A549 (cell line): ENCODE data around the gene ALAS1.

Source experiments
- GATA3 ChIP-seq: IDR thresholded peaks from 2 replicates; pipeline ENCODE4 v1.6.1; 2012; ENCODE audit warnings: borderline replicate concordance
- NFE2L2 ChIP-seq: fragments of 150-350 bp; conservative IDR thresholded peaks from 2 replicates; pipeline ENCODE4 v1.6.1; 2014; ENCODE audit warnings: low read length
- NR3C1 ChIP-seq: fragments of >200 bp; sonication (Bioruptor Twin); formaldehyde crosslinking; IDR thresholded peaks from 3 replicates; pipeline ENCODE4 v1.6.1; 2017
- RAD21 ChIP-seq, 2 experiments: fragments of >200 bp in 1 of 2; sonication (Bioruptor Twin) in 1 of 2; formaldehyde crosslinking in 1 of 2; IDR thresholded peaks in 1 of 2; conservative IDR thresholded peaks in 1 of 2; 2 replicates in 1 of 2; 3 replicates in 1 of 2; pipeline ENCODE4 v1.6.1; 2012 to 2018; ENCODE audit warnings: inconsistent platforms in 1 of 2
- ZSCAN20 ChIP-seq: fragments of 250-450 bp; sonication (Bioruptor Pico); IDR thresholded peaks from 2 replicates; pipeline ENCODE4 v1.8.0; 2022; ENCODE audit warnings: mild to moderate bottlenecking, moderate library complexity
- TF ChIP-seq, protein P1 (sequence below): fragments of 150-350 bp; IDR thresholded peaks from 2 replicates; pipeline ENCODE4 v1.6.1; 2014; ENCODE audit warnings: low read depth, mild to moderate bottlenecking, low read length
- TF ChIP-seq, protein P2 (sequence below): fragments of >200 bp; sonication (Bioruptor Twin); formaldehyde crosslinking; IDR thresholded peaks from 3 replicates; pipeline ENCODE4 v1.5.1; 2016
- TF ChIP-seq, protein P3 (sequence below): IDR thresholded peaks from 2 replicates; pipeline ENCODE4 v1.6.1; 2012
- TF ChIP-seq, protein P4 (sequence below): IDR thresholded peaks from 2 replicates; pipeline ENCODE4 v1.6.1; 2012; ENCODE audit warnings: low read depth, borderline replicate concordance

DNA sequence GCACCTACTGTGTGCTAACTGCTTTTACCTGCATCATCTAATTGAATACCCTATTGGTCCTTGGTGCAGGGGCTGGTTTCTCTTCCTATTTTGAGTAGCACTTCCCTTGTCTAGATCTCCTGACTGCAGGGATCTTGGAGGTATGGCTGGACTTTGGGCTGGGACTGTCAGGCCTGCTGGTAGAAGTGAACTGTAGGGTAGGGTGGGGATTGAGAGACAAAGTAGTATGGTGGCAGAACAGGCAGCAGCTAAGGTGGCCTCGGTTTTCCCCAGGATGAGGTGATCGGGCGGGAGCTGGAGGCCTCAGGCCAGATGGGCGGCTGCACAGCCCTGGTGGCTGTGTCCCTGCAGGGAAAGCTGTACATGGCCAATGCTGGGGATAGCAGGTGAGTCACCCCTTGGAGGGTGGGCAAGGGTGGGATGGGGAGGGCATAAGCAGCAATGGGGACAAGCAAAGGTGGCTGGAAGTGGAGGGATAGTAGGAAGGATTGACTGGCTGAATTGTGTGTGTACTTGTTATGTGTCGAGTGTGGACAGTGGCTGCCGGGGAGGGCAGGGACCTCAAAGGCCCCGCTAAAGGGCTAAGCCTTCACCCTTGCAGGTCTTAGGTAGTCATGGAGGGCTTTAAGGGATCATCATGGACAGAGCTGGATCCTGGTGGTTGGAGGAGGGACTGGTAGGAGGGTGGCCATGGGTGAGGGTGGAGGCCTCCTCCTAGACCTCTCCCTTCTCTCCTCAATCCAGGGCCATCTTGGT lies 49.6 kb downstream of the ALAS1 start:
- TF ChIP-seq, protein P1, sequence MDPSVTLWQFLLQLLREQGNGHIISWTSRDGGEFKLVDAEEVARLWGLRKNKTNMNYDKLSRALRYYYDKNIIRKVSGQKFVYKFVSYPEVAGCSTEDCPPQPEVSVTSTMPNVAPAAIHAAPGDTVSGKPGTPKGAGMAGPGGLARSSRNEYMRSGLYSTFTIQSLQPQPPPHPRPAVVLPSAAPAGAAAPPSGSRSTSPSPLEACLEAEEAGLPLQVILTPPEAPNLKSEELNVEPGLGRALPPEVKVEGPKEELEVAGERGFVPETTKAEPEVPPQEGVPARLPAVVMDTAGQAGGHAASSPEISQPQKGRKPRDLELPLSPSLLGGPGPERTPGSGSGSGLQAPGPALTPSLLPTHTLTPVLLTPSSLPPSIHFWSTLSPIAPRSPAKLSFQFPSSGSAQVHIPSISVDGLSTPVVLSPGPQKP = no peak
- no peak for TF ChIP-seq GATA3
- TF ChIP-seq ZSCAN20 (CRISPR knock-in tag) = no peak
- TF ChIP-seq, protein P2, sequence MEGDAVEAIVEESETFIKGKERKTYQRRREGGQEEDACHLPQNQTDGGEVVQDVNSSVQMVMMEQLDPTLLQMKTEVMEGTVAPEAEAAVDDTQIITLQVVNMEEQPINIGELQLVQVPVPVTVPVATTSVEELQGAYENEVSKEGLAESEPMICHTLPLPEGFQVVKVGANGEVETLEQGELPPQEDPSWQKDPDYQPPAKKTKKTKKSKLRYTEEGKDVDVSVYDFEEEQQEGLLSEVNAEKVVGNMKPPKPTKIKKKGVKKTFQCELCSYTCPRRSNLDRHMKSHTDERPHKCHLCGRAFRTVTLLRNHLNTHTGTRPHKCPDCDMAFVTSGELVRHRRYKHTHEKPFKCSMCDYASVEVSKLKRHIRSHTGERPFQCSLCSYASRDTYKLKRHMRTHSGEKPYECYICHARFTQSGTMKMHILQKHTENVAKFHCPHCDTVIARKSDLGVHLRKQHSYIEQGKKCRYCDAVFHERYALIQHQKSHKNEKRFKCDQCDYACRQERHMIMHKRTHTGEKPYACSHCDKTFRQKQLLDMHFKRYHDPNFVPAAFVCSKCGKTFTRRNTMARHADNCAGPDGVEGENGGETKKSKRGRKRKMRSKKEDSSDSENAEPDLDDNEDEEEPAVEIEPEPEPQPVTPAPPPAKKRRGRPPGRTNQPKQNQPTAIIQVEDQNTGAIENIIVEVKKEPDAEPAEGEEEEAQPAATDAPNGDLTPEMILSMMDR = no peak
- no peak for TF ChIP-seq RAD21 (conservative IDR thresholded peaks at IDR 0.05 in 1 of 2, IDR thresholded peaks at IDR 0.05 in 1 of 2)
- TF ChIP-seq, protein P3, sequence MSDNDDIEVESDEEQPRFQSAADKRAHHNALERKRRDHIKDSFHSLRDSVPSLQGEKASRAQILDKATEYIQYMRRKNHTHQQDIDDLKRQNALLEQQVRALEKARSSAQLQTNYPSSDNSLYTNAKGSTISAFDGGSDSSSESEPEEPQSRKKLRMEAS = no peak
- TF ChIP-seq, protein P4, sequence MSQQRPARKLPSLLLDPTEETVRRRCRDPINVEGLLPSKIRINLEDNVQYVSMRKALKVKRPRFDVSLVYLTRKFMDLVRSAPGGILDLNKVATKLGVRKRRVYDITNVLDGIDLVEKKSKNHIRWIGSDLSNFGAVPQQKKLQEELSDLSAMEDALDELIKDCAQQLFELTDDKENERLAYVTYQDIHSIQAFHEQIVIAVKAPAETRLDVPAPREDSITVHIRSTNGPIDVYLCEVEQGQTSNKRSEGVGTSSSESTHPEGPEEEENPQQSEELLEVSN = no peak
- TF ChIP-seq NFE2L2 = no peak
- no peak for TF ChIP-seq NR3C1
